NCI-H748 (cell line): Measurements from ENCODE around the gene PARD3B.
A peak's percentile ranks its signal among the peaks of the same experiment; 100 is the strongest.

ENCODE experiments used
- DNase-seq: peaks from one replicate; lab custom pipeline; 2025; ENCODE audit not compliant: unreplicated experiment; lab: John Stamatoyannopoulos, UW

Gene PARD3B

DNA sequence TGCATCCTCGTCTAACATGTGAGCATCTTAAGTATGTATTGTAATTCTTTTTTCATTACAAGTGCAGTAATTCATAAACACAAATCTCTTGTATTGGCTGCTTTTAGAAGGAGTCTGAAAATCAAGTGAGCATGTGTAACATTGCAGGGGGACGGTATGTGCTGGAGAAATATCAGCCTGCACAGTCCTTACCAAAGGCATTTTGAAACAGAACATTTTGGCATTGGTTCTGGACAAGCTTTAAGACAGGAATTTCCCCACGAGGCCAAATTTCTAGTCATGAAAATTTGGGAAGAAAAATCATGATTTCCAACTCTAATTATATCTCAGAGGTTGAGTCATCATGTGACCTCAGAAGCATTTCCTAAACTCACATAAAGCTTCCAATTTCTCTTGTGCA is 1112.3 kb downstream of the PARD3B start:
- DNase-seq = no peak

DNA sequence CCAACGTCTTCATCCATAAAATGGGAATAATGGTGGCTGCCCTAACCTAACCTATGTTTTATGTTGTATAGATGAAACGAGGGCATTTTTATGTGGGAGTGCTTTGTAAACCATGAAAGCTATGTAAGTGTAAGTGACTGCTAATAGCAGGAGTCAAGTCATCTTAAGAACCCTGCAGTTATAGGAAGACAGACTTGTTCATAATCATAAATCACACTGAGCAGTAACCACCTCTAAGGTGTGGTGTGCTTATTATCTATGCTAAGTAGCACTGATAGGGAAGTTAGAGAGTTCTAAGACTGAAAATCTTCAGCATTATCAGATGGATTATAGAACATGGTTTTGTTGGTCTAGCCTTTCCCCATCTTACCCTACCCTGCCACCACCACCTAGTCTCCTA is 1112.8 kb downstream of the PARD3B start:
- DNase-seq = no peak

DNA sequence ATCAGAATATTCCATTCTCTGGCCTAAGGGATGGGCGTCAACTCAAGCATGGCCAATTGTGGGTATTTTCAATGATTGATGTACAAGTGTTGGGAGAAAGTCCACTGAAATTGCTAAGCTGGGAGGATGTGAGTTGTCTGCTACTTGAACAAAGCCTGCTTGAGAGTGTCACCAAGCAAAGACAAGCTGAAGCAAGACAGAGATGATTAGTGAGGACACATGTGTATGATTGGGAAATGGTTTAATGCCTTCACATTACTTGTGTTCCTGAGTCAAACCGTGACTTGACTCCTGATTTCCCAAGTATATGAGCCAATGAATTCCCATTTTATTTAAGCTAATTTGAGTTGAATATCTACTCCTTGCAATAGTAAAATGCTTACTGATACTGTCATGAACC is 1113.3 kb downstream of the PARD3B start:
- DNase-seq = no peak

DNA sequence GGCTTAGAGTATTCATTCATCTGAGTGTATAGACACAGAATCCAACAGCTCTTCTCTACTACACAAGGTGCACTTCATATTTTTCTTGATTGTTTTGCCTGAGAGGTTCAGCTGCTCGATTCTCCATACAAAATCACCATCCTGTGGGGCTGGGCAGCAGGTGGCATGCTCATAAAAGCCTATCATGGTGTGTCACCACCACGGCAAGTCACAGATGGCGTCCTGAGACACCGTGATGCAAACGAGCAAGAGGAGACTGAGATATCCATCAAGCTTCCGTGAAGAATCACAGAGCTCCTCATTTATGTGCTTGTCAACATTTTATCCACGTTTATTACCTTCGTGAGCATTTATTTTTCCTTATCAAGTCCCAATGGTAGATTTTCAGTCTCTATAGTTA is 1114.6 kb downstream of the PARD3B start:
- peak; percentile 22 for DNase-seq

DNA sequence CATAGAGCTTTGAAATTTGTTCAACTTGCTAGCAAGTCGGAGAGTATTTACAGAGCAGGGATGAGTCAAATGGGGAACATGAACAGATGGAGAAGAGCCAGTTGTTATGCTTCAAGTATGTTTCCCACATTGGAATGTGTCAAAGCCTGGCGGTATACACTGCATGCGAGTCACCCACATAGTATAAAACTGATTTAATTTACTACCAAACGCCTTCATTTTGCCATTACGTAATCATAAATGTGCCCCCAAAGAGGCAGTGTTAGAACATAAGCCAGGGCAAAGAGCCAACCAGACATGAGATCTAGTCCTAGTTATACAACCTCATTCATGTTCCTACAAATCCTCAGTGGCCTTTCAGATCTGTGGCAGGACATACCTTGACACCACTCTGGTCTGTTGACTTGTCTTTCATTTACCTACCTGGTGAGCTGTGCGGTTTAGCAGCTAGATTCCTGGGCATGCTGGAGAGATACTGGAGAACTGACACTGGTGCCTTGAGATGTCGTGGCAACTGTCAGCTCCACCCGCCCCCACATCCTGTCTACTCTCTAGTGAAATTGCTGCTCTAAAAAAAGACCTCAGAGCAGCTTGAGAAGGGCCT is 1115.3 kb downstream of the PARD3B start:
- DNase-seq = peak; percentile 11

DNA sequence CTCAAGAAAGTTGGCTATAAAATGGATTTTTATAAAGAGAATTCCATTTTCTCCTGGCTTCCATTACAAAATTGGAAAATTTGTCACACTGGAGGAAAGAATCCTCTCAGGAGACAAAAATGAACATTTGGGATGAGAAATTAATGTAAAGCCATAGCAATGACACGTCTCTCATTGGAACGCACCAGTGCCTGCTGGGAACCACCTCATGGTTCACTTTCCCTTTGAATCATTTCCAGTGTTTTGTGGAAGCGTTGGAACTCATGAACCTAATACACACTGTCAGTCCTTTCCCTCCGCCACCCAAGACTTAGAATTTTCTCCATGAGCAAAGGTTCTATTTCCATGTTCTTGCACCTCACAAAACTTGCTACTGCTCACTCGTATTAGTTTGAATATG is 1116.0 kb downstream of the PARD3B start:
- no peak for DNase-seq

DNA sequence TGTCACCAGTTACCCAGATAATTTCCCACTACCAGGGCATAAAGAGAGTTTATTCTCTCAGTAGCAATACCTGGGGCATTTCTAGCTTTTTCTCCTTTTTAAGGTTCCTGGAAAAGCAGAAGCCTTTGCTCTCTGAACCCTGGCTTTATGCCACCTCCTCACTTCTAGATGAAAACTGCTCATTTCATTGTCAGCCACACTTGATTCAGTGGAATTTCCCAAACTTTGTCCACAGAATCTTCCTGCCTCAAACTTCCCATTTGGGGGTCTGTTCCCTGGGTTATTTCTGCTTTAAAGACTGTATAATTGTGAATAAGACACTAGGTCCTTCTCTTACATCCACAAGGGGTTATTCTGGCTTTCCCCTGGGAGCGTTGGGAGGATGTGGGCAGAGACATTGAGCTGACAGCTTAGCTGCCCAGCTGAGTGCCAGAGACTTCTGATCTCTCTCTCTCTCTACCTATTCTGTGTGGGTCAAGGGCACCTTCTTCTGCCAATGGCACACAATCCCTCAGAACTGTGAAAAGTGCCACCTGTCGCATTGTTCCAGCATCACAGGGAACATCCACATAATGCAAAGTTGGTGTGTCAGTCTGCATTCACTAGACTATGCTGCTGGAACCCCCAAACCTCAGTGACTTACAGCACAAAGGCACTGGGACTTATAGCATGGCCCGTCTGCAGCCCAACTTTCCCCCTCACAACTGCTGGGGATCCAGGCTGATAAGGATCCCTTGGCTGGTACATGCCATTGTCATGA is 1117.1 kb downstream of the PARD3B start:
- DNase-seq = no peak

DNA sequence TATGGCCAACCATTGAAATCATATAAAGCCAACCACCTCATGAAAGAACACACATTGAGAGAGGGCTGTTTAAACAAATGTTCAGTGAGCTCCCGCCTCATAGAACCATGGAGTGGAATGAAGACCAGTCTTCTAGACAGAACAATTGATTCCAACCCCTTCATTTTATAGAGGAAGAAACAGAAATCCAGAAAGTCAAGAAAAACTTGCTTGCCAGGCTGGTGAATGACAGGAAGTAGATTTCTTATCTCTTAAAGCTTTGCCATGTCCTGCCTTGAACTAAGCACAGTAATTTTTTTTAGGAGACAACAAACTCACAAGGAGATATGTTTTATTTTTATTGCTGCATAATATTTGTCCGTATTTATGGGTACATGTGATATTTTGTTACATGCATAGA is 1120.5 kb downstream of the PARD3B start:
- no peak for DNase-seq
